MCF 10A (cell line): ENCODE data around the gene LEPR. TPM values are rescaled to one million over a fixed set of nuclear protein-coding genes. Genes with fewer than 3 reads are reported as not detected.
A peak's percentile ranks its signal among the peaks of the same experiment; 100 is the strongest.

Source experiments
- BruUV-seq: library from RNA; stranded (reverse); fragments of 400-500 nt; replicated peaks from 2 replicates; lab custom pipeline; 2021; lab: Mats Ljungman, UMichigan
- CTCF ChIA-PET: fragments of 300-600 bp; sonication (Branson Sonifier 250); formaldehyde crosslinking; extraction: SDS; loops from one replicate; lab custom pipeline; 2021; ENCODE audit warnings: antibody characterized with exemption, inconsistent platforms; lab: Yijun Ruan, JAX
- POLR2A ChIA-PET: fragments of 300-600, 350-650 bp; sonication (Branson Sonifier 250); formaldehyde crosslinking; extraction: SDS; loops from one replicate; lab custom pipeline; 2020; ENCODE audit warnings: antibody characterized with exemption, inconsistent platforms; lab: Yijun Ruan, JAX
- DNase-seq: peaks from one replicate; pipeline ENCODE4 v3.0.0-alpha.2; 2018; ENCODE audit not compliant: unreplicated experiment
- H3K27ac Mint-ChIP-seq: one replicate; pipeline ENCODE4 v1.8.0; 2022; ENCODE audit warnings: mild to moderate bottlenecking, low read depth, mixed read lengths; ENCODE audit not compliant: unreplicated experiment
- H3K27me3 Mint-ChIP-seq: one replicate; pipeline ENCODE4 v1.8.0; 2022; ENCODE audit warnings: mixed read lengths; ENCODE audit not compliant: insufficient read depth, unreplicated experiment
- H3K36me3 Mint-ChIP-seq: one replicate; pipeline ENCODE4 v1.8.0; 2022; ENCODE audit warnings: mild to moderate bottlenecking, moderate library complexity, mixed read lengths; ENCODE audit not compliant: insufficient read depth, unreplicated experiment
- H3K4me1 Mint-ChIP-seq: one replicate; pipeline ENCODE4 v1.8.0; 2022; ENCODE audit warnings: mixed read lengths; ENCODE audit not compliant: insufficient read depth, unreplicated experiment
- H3K4me3 Mint-ChIP-seq: one replicate; pipeline ENCODE4 v1.8.0; 2022; ENCODE audit warnings: mild to moderate bottlenecking, moderate library complexity, mixed read lengths; ENCODE audit not compliant: unreplicated experiment
- H3K9me3 Mint-ChIP-seq: one replicate; pipeline ENCODE4 v1.8.0; 2022; ENCODE audit warnings: mixed read lengths; ENCODE audit not compliant: unreplicated experiment
- CTCF ChIP-seq: fragments of 200-600 bp; IDR thresholded peaks from one replicate; pipeline ENCODE4 v1.8.0; 2022; ENCODE audit warnings: antibody characterized with exemption, mild to moderate bottlenecking; ENCODE audit not compliant: unreplicated experiment
- intact Hi-C: fragments of 100-400 bp; cut with micrococcal nuclease; formaldehyde crosslinking; loops from 2 replicates; pipeline ENCODE4 v1.14.1; 2022
- total RNA-seq: library from RNA; stranded (reverse); gene quantifications from 2 replicates; pipeline ENCODE4 v1.2.3, GENCODE V29; 2022

Gene LEPR
- total RNA-seq, 1 experiment from 2014 or later = 16.6 TPM

- Mint-ChIP-seq H3K36me3 (peaks cover 21% of the 10 kb centered on the region), H3K9me3 (no peaks in the 10 kb centered on the region), H3K27me3 (no peaks in the 10 kb centered on the region), H3K27ac (peak overlapping the region; percentile 75), H3K4me3 (no peak overlapping the region), H3K4me1 (peaks cover 21% of the 10 kb centered on the region)
- DNase-seq = no peak
- CTCF ChIA-PET = interaction anchor here (0.8 to 1.5 kb wide), 5 partner anchors 13 to 333 kb away, joined by 3 to 4 read pairs (median 3); no protein-coding TSS in a partner anchor
- TF ChIP-seq CTCF = no peak
- POLR2A ChIA-PET = interaction anchor here (0.6 to 1.6 kb wide), 4 partner anchors 10 to 140 kb away, joined by 3 to 5 read pairs (median 4); partner anchors contain the start of genes LEPR and LEPROT
- intact Hi-C loops = no loop called here
- no TSS peak for BruUV-seq
These were observed 26.5 kb upstream of the LEPR start for GRCh38 chr1:65393928-65394327.

- Mint-ChIP-seq H3K27ac (no peak overlapping the region), H3K4me1 (peaks cover 21% of the 10 kb centered on the region), H3K4me3 (no peak overlapping the region), H3K9me3 (no peaks in the 10 kb centered on the region), H3K36me3 (peaks cover 28% of the 10 kb centered on the region), H3K27me3 (no peaks in the 10 kb centered on the region)
- ChIA-PET POLR2A (interaction anchor here (0.5 to 1.0 kb wide), 2 partner anchors 21 to 142 kb away, joined by 3 to 5 read pairs; no protein-coding TSS in a partner anchor), CTCF (no interaction called here)
- TF ChIP-seq CTCF = no peak
- intact Hi-C loops = loop anchor here (5.0 kb wide), 1 partner anchor 54 kb away; no protein-coding TSS in a partner anchor
- peak; percentile 77 for DNase-seq
- no TSS peak for BruUV-seq
These were observed 24.4 kb upstream of the LEPR start for GRCh38 chr1:65395887-65396612.

- intact Hi-C loops = loop anchor here (5.0 kb wide), 1 partner anchor 56 kb away; no protein-coding TSS in a partner anchor
- no peak overlapping the region for H3K4me3 Mint-ChIP-seq
- peaks cover 28% of the 10 kb centered on the region for H3K36me3 Mint-ChIP-seq
- no TSS peak for BruUV-seq
- peaks cover 21% of the 10 kb centered on the region for H3K4me1 Mint-ChIP-seq
- TF ChIP-seq CTCF = no peak
- CTCF ChIA-PET = interaction anchor here (1.0 kb wide), 1 partner anchor 19 kb away, joined by 5 read pairs; no protein-coding TSS in a partner anchor
- no peak overlapping the region for H3K27ac Mint-ChIP-seq
- DNase-seq = peak; percentile 3
- POLR2A ChIA-PET = interaction anchor here (2.6 kb wide), 1 partner anchor 20 kb away, joined by 16 read pairs; no protein-coding TSS in a partner anchor
- no peaks in the 10 kb centered on the region for H3K27me3 Mint-ChIP-seq
- no peaks in the 10 kb centered on the region for H3K9me3 Mint-ChIP-seq
These were observed 22.4 kb upstream of the LEPR start for GRCh38 chr1:65398083-65398482.

- intact Hi-C loops = loop anchor here (5.0 kb wide), 1 partner anchor 57 kb away; no protein-coding TSS in a partner anchor
- ChIA-PET POLR2A (interaction anchor here (2.6 kb wide), 1 partner anchor 19 kb away, joined by 16 read pairs; no protein-coding TSS in a partner anchor), CTCF (no interaction called here)
- BruUV-seq = no TSS peak
- Mint-ChIP-seq H3K27ac (no peak overlapping the region), H3K4me3 (no peak overlapping the region), H3K4me1 (peaks cover 13% of the 10 kb centered on the region), H3K9me3 (no peaks in the 10 kb centered on the region), H3K27me3 (no peaks in the 10 kb centered on the region), H3K36me3 (peaks cover 28% of the 10 kb centered on the region)
- no peak for TF ChIP-seq CTCF
- DNase-seq = no peak
These were observed 21.5 kb upstream of the LEPR start for GRCh38 chr1:65399003-65399402.
